OCI-LY3 (cell line): Measurements from ENCODE around the gene CHDH.

ENCODE experiments used
- H2AFZ ChIP-seq: fragments of 200-600, 300-600 bp; shearing (Covaris generic); 2 replicates; pipeline ENCODE4 v1.6.0; 2014; ENCODE audit warnings: antibody characterized with exemption, low read depth, low read length
- H3K27ac ChIP-seq: fragments of 200-600, 300-600 bp; sonication (generic); 2 replicates; pipeline ENCODE4 v1.5.1; 2014; ENCODE audit warnings: mild to moderate bottlenecking, low read length, moderate library complexity, mixed read lengths
- H3K27me3 ChIP-seq: fragments of 200-600, 300-600 bp; sonication (generic); 2 replicates; pipeline ENCODE4 v1.6.1; 2014; ENCODE audit warnings: low read depth, low read length, mixed read lengths
- H3K36me3 ChIP-seq: fragments of 200-600, 300-600 bp; sonication (generic); replicated peaks from 2 replicates; pipeline ENCODE3; 2014; ENCODE audit warnings: low read depth, low read length, mixed read lengths
- H3K4me1 ChIP-seq: fragments of 300-600, 200-600 bp; sonication (generic); 2 replicates; pipeline ENCODE4 v1.6.1; 2014; ENCODE audit warnings: low read length, mixed read lengths
- H3K4me2 ChIP-seq: fragments of 200-600, 300-600 bp; sonication (generic); 2 replicates; pipeline ENCODE4 v1.6.1; 2014; ENCODE audit warnings: low read length, mixed read lengths
- H3K4me3 ChIP-seq: fragments of 300-600, 200-600 bp; sonication (generic); 2 replicates; pipeline ENCODE4 v1.5.1; 2014; ENCODE audit warnings: antibody characterized with exemption, mild to moderate bottlenecking, low read length, moderate library complexity
- H3K79me2 ChIP-seq: fragments of 300-600, 200-600 bp; shearing (Covaris generic); 2 replicates; pipeline ENCODE4 v1.6.1; 2014; ENCODE audit warnings: mild to moderate bottlenecking, low read length, mixed read lengths
- H3K9ac ChIP-seq: fragments of 300-600, 200-600 bp; shearing (Covaris generic); 2 replicates; pipeline ENCODE4 v1.6.0; 2014; ENCODE audit warnings: mild to moderate bottlenecking, low read length, moderate library complexity
- H3K9me3 ChIP-seq: fragments of 200-600, 300-600 bp; shearing (Covaris generic); 2 replicates; pipeline ENCODE4 v1.6.1; 2014; ENCODE audit warnings: low read length, mixed read lengths; ENCODE audit not compliant: insufficient read depth
- H4K20me1 ChIP-seq: fragments of 200-600, 300-600 bp; sonication (generic); 2 replicates; pipeline ENCODE4 v1.6.1; 2016; ENCODE audit warnings: low read length, mixed read lengths; ENCODE audit not compliant: insufficient read depth
- CTCF ChIP-seq: fragments of 200-600, 300-600 bp; sonication (generic); IDR thresholded peaks from 2 replicates; pipeline ENCODE4 v1.5.1; 2014; ENCODE audit warnings: antibody characterized with exemption, low read length, low read depth
- EZH2phosphoT487 ChIP-seq: fragments of 200-600 bp; shearing (Covaris generic); IDR thresholded peaks from 2 replicates; pipeline ENCODE4 v1.6.1; 2018; ENCODE audit warnings: antibody characterized with exemption, mixed run types, low read depth

CHDH gene

GRCh38 chr3:53818221-53819162 is 27.7 kb downstream of the CHDH start:
- Histone ChIP-seq H3K36me3 (no peaks in the 10 kb centered on the region), H3K79me2 (no peaks in the 10 kb centered on the region), H3K9ac (no peak overlapping the region), H3K27me3 (no peaks in the 10 kb centered on the region), H2AFZ (no peak overlapping the region), H3K4me1 (peaks cover 6% of the 10 kb centered on the region), H3K4me2 (no peak overlapping the region), H4K20me1 (no peaks in the 10 kb centered on the region), H3K27ac (no peak overlapping the region), H3K4me3 (no peak overlapping the region), H3K9me3 (no peaks in the 10 kb centered on the region)
- TF ChIP-seq EZH2phosphoT487, result no peak
- TF ChIP-seq CTCF, result no peak

- H3K27ac ChIP-seq, result no peak overlapping the region
- no peaks in the 10 kb centered on the region for H4K20me1 ChIP-seq
- no peaks in the 10 kb centered on the region for H3K9me3 ChIP-seq
- no peak overlapping the region for H2AFZ ChIP-seq
- TF ChIP-seq CTCF, result no peak
- H3K4me2 ChIP-seq, result no peak overlapping the region
- H3K36me3 ChIP-seq, result no peaks in the 10 kb centered on the region
- peaks cover 6% of the 10 kb centered on the region for H3K4me1 ChIP-seq
- H3K9ac ChIP-seq, result no peak overlapping the region
- H3K79me2 ChIP-seq, result no peaks in the 10 kb centered on the region
- no peaks in the 10 kb centered on the region for H3K27me3 ChIP-seq
- no peak overlapping the region for H3K4me3 ChIP-seq
These were observed 28.4 kb downstream of the CHDH start for GRCh38 chr3:53817809-53818208.

- H3K36me3 ChIP-seq, result no peaks in the 10 kb centered on the region
- no peak for TF ChIP-seq EZH2phosphoT487
- no peak for TF ChIP-seq CTCF
- H2AFZ ChIP-seq, result no peak overlapping the region
- H3K9ac ChIP-seq, result no peak overlapping the region
- no peaks in the 10 kb centered on the region for H3K27me3 ChIP-seq
- H3K9me3 ChIP-seq, result no peaks in the 10 kb centered on the region
- no peaks in the 10 kb centered on the region for H3K79me2 ChIP-seq
- no peaks in the 10 kb centered on the region for H4K20me1 ChIP-seq
- no peak overlapping the region for H3K4me2 ChIP-seq
- H3K4me1 ChIP-seq, result peaks cover 6% of the 10 kb centered on the region
- no peak overlapping the region for H3K27ac ChIP-seq
- H3K4me3 ChIP-seq, result no peak overlapping the region
These were observed 29.0 kb downstream of the CHDH start for GRCh38 chr3:53817211-53817610.

GRCh38 chr3:53816425-53816824 is 29.8 kb downstream of the CHDH start:
- Histone ChIP-seq H3K27ac (no peak overlapping the region), H3K36me3 (no peaks in the 10 kb centered on the region), H3K9me3 (no peaks in the 10 kb centered on the region), H3K79me2 (no peaks in the 10 kb centered on the region), H3K4me3 (no peak overlapping the region), H3K4me1 (peaks cover under 1% of the 10 kb centered on the region; the same call in 1 of the 2 replicates), H4K20me1 (no peaks in the 10 kb centered on the region), H3K4me2 (no peak overlapping the region), H3K27me3 (no peaks in the 10 kb centered on the region), H2AFZ (no peak overlapping the region), H3K9ac (no peak overlapping the region)
- TF ChIP-seq CTCF (no peak), EZH2phosphoT487 (no peak)
